CD4-positive, alpha-beta T cell treated with Interleukin-6 for 4 hours (primary cell): ENCODE data around the gene P2RY1.
A peak's percentile ranks its signal among the peaks of the same experiment; 100 is the strongest.

Experiments used
- DNase-seq: peaks from one replicate; pipeline ENCODE4 v3.0.0-alpha.2; 2020; ENCODE audit warnings: mixed read lengths

Gene P2RY1

GRCh38 chr3:152834776-152835600, at the start of gene P2RY1:
P2RY1 (plus strand) TSS chr3:152835131; CDS start chr3:152835783, 652 bp downstream.
- DNase-seq, result peak; percentile 8

- no peak for DNase-seq
Measured at GRCh38 chr3:152786977-152787681, 47.8 kb upstream of the P2RY1 start.

GRCh38 chr3:152790651-152791387, 44.1 kb upstream of the P2RY1 start:
- DNase-seq, result no peak

- no peak for DNase-seq
Measured at GRCh38 chr3:152793969-152794368, 41.0 kb upstream of the P2RY1 start.

GRCh38 chr3:152797751-152798432, 37.0 kb upstream of the P2RY1 start:
- DNase-seq, result no peak

- DNase-seq, result no peak
Measured at GRCh38 chr3:152811974-152812760, 22.8 kb upstream of the P2RY1 start.

- no peak for DNase-seq
Measured at GRCh38 chr3:152817400-152817799, 17.5 kb upstream of the P2RY1 start.

GRCh38 chr3:152818027-152818426, 16.9 kb upstream of the P2RY1 start:
- DNase-seq, result no peak

GRCh38 chr3:152823173-152823572, 11.8 kb upstream of the P2RY1 start:
- DNase-seq, result no peak

- DNase-seq, result no peak
Measured at GRCh38 chr3:152823781-152824180, 11.2 kb upstream of the P2RY1 start.

GRCh38 chr3:152825566-152825965, 9.4 kb upstream of the P2RY1 start:
- DNase-seq, result no peak

GRCh38 chr3:152826476-152826875, 8.5 kb upstream of the P2RY1 start:
- no peak for DNase-seq

GRCh38 chr3:152827313-152827712, 7.6 kb upstream of the P2RY1 start:
- DNase-seq, result no peak

GRCh38 chr3:152828075-152828840, 6.7 kb upstream of the P2RY1 start:
- no peak for DNase-seq

GRCh38 chr3:152830245-152830644, 4.7 kb upstream of the P2RY1 start:
- DNase-seq, result no peak

GRCh38 chr3:152832046-152832445, 2.9 kb upstream of the P2RY1 start:
- DNase-seq, result no peak

GRCh38 chr3:152833089-152833488, 1.8 kb upstream of the P2RY1 start:
- DNase-seq, result no peak

- no peak for DNase-seq
Measured at GRCh38 chr3:152834191-152834775, 648 bp upstream of the P2RY1 start.

GRCh38 chr3:152835601-152836102, 721 bp downstream of the P2RY1 start:
- DNase-seq, result no peak

GRCh38 chr3:152836269-152836668, 1.3 kb downstream of the P2RY1 start:
- no peak for DNase-seq

GRCh38 chr3:152839511-152839910, 4.6 kb downstream of the P2RY1 start:
- no peak for DNase-seq
